Measurements from ENCODE around the gene PPA2.

The PPA2 gene

DNA sequence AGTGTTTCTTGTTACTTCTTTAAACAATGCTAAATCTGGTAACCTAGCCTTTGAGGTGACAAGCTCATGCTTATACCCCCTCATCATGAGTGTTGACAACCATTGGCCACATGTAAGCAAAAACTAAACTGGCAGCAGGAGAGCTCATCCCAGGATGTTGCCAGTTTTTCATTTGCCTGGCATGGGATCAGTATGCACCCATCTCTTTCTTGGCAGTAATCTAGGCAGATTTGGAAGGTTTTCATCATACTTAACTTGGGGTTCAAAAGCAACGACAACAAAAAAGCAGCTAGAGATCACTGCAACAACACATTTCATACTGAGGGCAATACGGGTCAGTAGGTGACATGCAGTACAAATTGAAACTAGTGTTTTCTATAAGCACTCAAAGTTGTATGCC is 122.0 kb downstream of the PPA2 start:
- TF ChIP-seq CTCF (IDR thresholded peaks at IDR 0.05; ENCODE audit: insufficient read depth, low read depth, low read length, missing control alignments), result no peak
- DNase-seq (ENCODE audit: low read depth), result no peak
- no peak overlapping the region for H3K4me3 ChIP-seq (ENCODE audit: low read depth, low read length)

DNA sequence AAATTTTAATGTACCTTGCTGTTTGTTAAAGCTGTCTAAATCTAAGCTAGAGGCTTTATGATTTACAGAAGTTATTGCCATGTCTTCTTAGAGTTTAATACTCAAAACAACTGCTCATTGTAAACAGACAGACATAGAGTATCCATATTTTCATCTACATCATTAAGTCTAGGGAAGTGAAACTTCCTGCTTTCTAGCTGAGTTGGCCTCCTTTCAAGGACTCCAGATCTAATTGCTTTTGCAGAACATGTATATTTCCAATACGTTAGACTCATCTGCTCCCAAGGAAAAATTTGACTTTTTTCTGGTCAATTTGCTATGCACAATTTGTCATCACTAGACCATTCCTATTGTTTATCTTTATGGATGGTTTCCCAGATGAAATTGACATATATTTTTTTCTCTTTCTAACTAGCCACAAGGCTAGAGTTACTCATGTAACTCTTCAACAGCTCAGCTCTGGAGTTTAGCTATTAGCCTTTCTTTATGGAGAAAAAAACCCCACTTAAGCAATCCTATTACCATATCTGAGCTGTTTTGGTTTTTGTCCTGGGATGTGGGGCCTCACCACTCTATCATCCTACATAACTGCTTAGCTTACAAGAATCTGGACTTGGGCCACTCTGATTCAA is 122.9 kb downstream of the PPA2 start:
- no peak overlapping the region for H3K4me3 ChIP-seq (ENCODE audit: low read depth, low read length)
- DNase-seq (ENCODE audit: low read depth), result no peak
- no peak for TF ChIP-seq CTCF (IDR thresholded peaks at IDR 0.05; ENCODE audit: insufficient read depth, low read depth, low read length, missing control alignments)

DNA sequence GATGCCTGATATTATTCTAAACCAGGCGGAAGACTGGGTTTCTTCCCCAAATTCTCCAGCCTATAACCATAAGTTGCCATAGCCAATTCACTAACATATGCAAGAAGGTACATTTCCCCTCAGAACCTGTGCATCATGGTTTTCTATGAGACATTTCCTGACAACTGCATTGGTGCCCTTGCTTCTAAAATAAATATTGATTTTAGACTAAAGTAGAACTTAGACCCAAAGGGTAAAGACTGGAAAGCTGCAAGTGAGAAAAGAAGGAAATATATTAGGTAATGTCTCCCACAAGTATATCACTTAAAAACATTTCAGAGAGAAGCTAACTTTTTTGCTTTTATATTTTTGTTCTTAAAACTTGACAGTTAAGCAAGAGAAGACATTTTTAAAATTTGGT is 125.1 kb downstream of the PPA2 start:
- DNase-seq (ENCODE audit: low read depth), result no peak
- TF ChIP-seq CTCF (IDR thresholded peaks at IDR 0.05; ENCODE audit: insufficient read depth, low read depth, low read length, missing control alignments), result no peak
- no peak overlapping the region for H3K4me3 ChIP-seq (ENCODE audit: low read depth, low read length)

GRCh38 chr4:105346869-105347268 is 127.0 kb downstream of the PPA2 start:
- no peak for TF ChIP-seq CTCF (IDR thresholded peaks at IDR 0.05; ENCODE audit: insufficient read depth, low read depth, low read length, missing control alignments)
- DNase-seq (ENCODE audit: low read depth), result no peak
- no peak overlapping the region for H3K4me3 ChIP-seq (ENCODE audit: low read depth, low read length)

GRCh38 chr4:105345838-105346237 is 128.0 kb downstream of the PPA2 start:
- no peak for TF ChIP-seq CTCF (IDR thresholded peaks at IDR 0.05; ENCODE audit: insufficient read depth, low read depth, low read length, missing control alignments)
- no peak for DNase-seq (ENCODE audit: low read depth)
- H3K4me3 ChIP-seq (ENCODE audit: low read depth, low read length), result no peak overlapping the region

DNA sequence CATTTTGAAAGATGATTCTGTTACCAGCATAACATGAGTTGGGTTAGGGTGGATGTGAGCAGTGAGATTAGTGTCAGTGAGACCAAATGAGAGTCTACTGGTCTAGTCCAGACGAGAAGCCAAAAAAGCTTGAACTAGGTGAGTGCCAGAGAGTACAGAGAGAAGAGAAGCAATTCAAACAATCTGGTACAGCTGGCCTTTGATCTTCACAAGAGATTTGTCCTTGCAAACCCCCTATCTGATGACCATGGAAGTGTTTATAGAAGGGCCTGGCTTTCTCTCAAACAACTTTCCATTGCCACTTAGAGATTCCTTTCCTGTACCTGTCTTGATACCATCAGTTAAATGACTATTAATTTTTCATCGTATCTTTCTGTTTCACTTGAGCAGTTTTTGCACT is 128.5 kb downstream of the PPA2 start:
- no peak overlapping the region for H3K4me3 ChIP-seq (ENCODE audit: low read depth, low read length)
- no peak for TF ChIP-seq CTCF (IDR thresholded peaks at IDR 0.05; ENCODE audit: insufficient read depth, low read depth, low read length, missing control alignments)
- DNase-seq (ENCODE audit: low read depth), result no peak

DNA sequence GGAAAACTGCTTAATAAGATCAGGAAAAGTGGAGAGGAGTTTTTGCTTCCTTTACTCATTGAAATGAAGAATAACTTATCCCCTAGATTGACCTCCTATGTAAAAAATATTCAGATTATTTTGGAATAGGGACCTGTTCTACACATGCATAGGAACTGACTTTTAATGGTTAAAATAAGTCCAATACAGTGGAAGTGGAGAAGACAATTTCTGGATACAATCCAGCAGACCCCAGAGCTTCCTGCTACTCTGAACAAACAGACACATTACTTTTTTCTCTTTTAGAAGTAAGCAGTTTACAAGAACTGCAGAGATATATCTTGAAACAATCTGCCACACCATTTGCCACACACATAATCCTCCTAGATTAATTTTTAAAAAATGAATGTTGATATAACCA is 129.7 kb downstream of the PPA2 start:
- no peak overlapping the region for H3K4me3 ChIP-seq (ENCODE audit: low read depth, low read length)
- no peak for DNase-seq (ENCODE audit: low read depth)
- no peak for TF ChIP-seq CTCF (IDR thresholded peaks at IDR 0.05; ENCODE audit: insufficient read depth, low read depth, low read length, missing control alignments)

All from GM12865 (cell line).